ENCODE data around the gene SLC38A10. TPM values are rescaled to one million over a fixed set of nuclear protein-coding genes. Genes with fewer than 3 reads are reported as not detected.

The SLC38A10 gene
- 10 to 100 TPM; 41.7 to 77.7 (median 51.1) TPM for polyA plus RNA-seq (ENCODE audit: insufficient read length in 4 of 4)

DNA sequence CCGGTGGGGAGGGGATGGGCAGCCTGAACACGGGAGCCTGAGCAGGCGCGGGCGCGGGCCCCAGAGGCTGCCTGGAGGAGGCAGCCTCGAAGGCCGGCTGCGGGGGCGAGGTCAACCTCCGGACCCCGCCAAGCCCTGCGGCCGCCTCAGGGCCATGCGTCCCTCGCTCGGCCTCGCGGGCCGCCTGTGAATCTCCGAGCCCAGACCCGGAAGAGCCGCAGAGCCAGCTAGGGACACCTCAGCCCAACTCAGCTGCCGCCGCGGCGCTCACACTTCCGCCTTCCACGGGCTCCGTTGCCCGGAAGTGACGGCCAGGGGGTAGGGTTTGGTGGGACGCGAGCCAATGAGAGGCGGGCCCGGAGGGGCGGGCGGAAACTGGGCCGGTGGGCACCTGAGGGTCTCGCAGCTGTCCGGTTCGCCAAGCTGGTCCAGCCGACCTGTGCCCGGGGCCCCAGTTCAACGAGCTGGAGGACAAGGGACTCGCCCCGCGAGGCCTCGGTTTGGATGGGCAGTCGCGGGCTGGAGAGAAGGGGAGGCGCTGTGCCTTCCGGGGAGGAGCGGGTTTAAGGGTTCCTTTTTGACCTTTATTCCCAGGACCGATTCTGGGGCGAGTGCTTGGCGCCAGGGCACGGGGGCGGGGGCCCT is at the start of gene SLC38A10:
SLC38A10 (minus strand) TSS at position 277 of the 645 bp plus-strand sequence. CDS start 386 bp downstream, outside the sequence.
- peak in 3 of 4 donors; percentile 67 to 78 (median 71) for DNase-seq (ENCODE audit: low read depth in 4 of 4, low spot score in 3 of 4)

DNA sequence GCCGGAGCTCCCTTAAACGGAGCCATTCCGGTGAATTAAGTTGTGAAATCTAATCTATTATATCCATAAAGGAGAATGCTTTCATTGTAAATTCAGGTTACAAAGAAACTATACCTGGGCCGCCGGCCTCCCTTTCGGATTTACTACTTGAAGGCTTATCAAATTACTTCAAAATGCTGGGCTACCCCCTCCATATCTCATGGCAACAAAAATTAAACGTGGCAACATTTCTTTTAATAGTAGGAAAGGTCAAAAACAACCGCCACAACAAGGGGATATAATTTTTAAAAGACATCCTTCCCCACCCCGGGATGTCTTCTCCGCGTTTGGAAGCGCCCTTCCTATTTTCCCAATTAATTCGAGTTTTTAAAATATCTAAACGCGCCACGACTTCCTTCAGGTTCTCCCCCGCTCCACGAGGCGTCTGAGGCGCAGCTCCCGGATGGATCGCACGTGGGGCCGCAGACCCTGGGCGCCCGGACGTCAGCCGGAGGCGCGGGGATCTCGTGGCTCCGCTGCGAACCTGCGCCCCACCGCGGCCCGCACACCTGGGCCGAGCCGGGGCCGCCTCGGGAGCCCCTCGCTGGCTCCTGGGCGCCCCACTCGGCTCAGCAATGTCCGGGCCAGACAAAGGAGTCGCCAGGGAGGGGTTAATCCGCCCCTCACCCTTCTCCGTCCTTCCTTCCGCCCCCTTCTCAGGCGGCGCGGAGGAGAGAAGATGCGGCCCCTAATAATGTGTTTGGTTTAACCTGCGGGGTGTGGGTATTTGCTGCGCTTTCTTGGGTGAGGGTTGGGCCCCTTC is 47.4 kb upstream of the SLC38A10 start:
- DNase-seq (ENCODE audit: low read depth in 4 of 4, low spot score in 3 of 4): no peak

DNA sequence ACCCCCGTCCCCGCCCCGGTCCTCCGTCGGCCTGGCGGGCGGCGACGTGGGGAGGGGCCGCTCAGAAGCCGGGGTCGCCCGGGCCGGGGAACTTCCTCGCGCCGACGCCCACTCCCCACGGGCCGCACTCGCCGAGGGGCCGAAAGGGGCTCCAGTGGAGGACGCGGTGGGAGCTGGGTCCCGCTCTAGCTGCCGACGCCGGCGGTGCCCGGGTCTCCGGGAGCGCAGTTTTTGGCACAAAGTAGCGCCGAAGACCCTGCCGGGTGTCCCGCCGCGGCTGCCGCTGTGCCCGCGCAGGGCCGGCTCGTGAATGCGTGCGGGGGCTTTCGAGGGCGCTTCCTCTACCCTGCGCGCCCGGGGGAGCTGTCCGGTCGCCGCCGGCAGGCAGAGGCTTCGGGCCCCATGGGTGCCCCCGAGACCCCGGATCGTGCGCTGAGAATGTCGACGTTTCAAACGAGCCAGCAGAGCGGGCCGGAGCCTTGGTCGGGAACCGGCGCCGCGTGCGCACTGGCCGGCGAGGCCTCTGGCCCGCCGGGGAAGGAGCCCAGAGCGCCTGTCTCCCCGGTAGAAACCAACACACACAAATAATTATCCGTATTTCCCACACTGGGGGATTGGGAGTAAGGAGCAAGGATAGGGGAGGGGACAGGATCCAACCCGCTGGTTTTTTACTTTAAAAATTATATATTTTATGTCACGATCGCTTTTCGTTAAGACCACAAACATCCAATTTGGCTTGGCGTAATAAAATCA is 46.6 kb upstream of the SLC38A10 start:
- DNase-seq (ENCODE audit: low read depth in 4 of 4, low spot score in 3 of 4): no peak

DNA sequence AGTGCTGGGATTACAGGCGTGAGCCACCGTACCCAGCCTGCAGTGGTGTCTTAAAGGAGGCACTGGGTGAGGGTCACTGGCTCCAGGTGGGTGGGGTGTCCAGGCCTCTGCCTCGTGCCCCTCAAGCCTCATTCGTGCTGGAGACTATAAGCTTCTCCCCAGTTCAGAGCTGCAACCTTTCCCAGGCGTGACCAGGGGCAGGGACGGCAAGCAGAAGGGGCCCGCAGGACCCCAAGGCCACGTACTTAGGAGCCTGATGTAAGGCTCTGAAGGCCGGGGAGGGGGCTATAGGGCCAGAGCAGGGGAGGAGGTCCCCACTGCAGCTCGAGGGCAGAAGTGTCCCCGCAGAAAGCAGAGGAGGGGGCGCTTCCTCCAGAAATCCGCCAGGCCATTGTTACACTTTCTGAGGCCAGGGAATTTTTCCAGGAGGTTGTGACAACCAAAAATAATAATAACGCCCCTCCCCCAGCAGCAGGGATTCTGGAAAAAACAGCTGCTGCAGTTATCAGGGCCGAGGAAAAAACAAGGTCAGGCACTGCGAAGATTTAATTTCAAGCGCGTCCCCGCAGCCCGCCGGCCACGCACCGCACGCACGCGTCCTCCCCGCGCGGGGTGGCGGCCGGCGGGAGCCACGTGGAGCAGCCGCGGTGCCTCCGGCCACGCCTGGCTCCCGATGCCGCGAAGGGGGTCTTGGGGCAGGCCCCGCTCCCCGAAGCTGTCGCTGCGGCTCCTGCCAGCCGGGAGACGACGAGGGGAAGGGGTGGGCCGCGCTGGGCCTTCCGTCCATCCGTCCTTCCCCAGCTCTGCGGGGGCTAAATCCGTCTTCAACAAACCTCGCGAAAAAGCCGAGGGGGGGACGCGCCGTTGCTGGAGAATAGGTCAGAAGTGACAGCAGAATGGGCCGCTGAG is 45.8 kb upstream of the SLC38A10 start:
- DNase-seq (ENCODE audit: low read depth in 4 of 4, low spot score in 3 of 4): no peak

DNA sequence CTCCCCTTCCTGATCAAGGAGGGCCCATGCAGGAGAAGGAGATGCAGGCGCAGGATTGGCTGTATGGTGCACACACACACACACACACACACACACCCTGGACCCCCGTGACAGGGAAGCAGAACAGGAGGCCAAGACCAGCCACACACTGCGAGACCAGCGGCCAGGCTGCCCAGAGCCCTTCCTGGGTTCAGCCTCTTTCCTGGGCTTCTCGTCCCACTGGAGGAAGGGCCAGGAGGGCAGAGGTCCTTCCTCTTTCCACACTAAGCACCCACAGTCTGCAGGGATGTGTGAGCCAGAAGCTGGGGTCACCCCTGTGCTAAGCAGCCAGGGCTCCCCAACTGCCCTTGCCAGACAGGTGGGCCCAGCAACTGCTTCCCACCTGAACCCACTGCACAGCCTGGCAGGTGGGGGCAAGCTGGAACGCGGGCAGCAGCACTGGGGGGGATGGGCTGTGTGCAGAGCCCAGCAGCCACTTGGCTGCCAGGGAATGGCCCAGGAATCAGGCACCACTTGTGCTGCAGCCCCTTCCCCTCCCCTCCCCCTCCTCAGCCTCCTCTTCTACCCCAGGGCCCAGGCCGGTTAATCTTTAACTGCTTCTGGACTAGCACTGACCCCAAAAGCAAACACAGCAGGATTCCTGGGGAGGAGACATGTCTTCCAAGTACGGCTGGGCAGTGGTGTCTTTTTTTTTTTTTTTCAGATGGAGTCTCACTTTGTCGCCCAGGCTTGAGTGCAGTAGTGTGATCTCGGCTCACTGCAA is 44.6 kb upstream of the SLC38A10 start:
- DNase-seq (ENCODE audit: low read depth in 4 of 4, low spot score in 3 of 4): no peak

DNA sequence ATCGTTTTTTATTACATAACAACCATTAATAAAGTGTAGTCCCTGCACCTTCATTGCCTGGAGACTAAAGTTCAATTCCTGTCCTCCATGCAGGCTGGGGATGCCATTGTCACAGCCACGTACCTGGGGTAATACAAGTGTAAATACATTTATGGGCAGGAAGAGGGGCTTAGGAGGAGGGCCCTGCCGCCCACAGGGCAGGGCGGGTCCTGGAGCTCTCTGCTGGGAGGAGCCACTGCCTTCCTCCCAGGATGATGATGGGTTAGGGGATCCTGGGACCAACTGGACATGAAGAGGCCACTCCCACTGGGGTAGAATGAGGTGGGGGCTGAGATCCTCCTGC is 44.1 kb upstream of the SLC38A10 start:
- DNase-seq (ENCODE audit: low read depth in 4 of 4, low spot score in 3 of 4): no peak

DNA sequence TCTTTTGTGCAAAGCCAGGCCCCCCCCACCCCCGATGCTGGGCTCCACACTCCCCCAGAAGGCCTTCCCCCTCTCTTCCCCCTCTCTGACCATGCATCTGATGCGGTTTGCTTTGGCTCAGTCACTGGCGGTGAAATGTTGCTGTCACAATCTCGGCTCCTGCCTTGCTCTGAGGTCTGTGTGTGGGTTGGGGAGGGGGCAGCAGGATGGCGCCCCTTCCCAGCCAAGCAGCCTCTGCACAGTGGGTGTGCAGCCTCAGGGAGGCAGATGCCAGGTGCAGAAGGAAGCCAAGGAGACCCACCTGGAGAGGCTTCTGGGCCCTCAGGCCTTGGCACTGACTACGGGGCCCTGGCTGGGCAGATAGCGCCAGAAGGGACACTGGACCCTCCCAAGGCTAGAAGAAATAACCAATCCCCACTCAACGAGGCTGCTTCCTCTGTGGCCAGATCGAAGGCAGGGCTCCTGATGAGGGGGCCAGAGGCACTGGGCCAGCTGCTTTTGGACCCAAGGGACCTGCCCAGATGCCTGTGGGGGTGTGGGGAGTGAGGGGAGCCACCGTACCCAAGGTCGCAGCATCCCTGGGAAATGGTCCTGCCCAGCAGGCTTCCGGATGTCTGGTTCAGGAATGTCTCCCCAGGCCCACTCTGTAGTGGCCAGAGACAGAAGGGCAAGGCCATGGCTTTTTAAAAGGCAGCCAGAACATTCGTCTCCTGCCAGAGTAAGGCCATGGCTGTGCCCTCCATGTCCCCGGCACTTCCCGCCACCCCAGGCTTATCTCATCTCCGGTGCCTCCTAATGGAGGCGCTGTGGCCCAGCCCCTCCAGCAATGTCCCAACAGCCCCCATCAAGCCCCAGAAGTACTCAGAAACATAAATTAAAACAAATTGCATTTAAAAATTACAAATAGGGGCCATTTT is 43.4 kb upstream of the SLC38A10 start:
- no peak for DNase-seq (ENCODE audit: low read depth in 4 of 4, low spot score in 3 of 4)

DNA sequence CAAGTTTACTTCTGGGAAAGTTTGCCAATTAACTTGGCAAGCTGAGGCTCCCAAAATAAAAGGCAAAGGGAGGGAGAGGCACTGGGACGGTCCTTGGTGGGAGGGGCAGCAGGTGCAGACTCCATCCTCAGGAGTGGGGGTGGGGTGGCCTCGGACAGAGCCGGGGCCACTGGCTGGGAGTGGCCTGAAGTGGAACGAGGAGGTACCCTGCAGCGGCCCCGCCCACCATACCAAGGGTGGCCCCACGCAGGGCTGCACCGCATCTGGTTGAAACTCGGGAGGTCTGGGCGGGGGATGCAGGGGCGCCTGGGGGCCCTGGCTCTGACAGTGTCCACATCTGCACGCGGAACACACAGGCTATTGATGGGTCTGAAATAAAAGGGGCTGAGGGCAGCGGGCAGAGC is 42.4 kb upstream of the SLC38A10 start:
- no peak for DNase-seq (ENCODE audit: low read depth in 4 of 4, low spot score in 3 of 4)

DNA sequence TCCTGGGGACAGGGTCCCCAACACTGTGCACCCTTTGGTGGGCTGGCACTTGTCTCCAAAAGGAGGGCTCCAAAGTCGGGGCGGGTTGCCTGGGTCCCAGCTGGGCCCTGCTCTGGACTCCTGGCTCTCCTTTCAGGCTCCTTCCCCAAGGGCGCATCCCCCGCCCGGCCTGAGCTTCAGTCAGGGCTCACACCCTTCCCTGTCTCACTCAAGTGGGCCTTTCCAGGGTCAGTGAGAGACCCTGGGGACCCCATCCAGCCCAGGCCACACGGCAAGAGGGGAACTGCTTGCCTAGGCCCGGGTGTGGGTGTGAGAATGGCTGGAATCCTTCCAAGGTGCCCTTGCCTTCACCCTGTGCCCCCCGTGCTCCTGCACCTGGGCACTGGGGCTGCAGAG is 41.8 kb upstream of the SLC38A10 start:
- no peak for DNase-seq (ENCODE audit: low read depth in 4 of 4, low spot score in 3 of 4)

DNA sequence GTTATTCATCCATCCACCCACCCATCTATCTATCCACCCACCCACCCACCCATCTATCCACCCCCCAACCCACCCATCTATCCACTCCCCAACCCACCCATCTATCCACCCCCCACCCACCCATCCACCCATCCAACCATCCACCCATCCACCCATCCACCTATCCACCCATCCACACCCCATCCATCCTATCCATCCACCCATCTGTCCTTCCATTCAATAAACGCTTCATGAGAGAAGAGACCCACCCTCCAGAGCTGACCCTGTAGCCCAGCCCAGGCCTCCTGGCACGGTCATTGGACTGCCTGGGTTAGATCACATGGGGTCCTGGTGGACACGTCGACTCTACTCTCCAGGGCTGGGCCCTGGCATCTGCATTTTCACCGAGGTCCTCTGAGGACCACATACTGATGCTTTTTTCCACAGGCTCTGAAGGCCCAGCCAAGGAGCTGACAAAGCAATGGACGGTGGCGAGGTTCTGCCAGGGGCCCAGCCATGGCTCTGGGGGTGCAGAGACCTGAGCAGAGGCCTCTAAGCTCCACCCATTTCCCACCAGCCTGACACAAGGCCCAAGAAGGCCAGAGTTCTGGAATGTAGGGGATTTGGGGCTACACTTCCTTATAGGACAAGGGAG is 41.3 kb upstream of the SLC38A10 start:
- no peak for DNase-seq (ENCODE audit: low read depth in 4 of 4, low spot score in 3 of 4)

DNA sequence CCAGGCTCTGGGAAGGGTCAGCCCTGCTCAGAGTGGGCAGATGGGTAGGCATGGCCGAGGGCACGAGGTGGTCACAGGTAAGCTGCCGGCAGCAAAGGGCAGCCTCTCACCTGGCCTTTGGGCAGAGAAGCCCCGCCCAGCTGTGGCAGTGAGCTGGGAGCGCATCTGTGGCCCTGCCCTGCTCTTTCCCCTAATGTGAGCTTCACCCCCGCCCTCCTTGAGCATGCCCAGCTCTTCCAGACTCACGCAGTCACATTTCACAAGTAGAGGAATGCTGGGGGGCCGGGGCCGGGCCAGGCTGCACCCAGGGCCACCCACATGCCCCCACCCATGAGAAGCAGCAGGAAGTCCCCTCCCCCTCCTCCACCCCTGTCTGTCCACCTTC is 40.7 kb upstream of the SLC38A10 start:
- no peak for DNase-seq (ENCODE audit: low read depth in 4 of 4, low spot score in 3 of 4)

DNA sequence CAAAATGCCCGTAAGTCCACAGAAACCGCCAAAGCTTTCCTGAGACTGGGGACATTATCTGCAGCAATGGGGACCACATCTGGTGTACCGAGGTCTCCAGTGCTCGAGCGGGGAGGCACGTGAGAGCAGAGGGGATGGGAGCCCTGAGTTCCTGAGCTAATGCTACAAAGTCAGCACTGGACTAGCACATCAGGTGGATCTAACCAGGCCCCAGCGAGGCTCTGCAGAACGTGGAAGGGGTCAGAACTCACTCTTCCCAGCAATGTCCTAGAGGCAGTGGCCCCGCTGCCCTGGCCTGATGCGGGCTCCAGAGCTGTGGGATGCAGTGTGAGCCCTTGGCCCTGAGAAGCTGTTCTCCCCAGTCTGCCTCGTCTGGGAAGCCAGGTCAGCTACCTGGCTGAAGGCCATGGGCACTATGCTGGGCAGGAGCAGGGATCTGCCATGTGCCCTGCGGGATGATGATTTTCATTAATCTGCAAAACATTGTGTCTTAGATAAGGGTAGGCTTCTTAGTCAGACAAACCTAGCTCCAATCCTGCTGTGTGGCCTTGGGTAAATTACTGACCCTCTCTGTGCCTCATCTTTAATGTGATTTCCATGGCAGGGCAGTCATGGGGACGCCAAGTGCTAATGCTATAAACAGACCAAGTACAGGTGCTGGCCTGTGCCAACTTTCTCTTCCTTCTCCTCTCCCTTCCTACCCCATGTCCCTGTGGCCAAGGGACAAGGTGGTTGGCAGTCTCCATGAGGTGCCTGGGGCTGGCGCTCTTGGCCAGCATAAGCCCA is 40.1 kb upstream of the SLC38A10 start:
- DNase-seq (ENCODE audit: low read depth in 4 of 4, low spot score in 3 of 4): no peak

DNA sequence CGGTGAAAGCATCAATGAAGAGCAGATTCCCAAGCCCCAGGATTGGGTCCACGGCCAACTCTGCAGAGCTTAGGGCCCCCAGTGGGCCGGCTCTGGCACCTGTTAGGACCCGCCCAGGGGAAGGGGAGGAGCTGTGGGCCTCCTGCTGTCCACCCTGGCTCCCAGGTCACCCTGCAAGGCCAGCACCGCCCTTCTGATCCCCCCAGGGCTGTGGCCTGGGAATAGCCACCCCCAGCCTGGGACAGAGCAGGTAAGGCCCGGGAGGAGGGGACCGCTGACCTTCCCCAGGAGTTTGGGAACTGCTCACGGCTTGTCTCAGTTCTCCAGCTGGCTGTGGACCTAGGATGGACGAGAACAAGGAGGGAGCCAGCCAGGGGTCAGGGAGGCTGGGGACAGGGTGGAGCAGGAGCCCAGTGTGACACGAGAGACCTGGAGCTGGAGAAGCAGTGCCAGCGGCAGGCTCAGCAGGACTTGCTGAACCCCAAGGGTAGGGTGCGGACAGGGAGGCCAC is 39.3 kb upstream of the SLC38A10 start:
- DNase-seq (ENCODE audit: low read depth in 4 of 4, low spot score in 3 of 4): no peak

DNA sequence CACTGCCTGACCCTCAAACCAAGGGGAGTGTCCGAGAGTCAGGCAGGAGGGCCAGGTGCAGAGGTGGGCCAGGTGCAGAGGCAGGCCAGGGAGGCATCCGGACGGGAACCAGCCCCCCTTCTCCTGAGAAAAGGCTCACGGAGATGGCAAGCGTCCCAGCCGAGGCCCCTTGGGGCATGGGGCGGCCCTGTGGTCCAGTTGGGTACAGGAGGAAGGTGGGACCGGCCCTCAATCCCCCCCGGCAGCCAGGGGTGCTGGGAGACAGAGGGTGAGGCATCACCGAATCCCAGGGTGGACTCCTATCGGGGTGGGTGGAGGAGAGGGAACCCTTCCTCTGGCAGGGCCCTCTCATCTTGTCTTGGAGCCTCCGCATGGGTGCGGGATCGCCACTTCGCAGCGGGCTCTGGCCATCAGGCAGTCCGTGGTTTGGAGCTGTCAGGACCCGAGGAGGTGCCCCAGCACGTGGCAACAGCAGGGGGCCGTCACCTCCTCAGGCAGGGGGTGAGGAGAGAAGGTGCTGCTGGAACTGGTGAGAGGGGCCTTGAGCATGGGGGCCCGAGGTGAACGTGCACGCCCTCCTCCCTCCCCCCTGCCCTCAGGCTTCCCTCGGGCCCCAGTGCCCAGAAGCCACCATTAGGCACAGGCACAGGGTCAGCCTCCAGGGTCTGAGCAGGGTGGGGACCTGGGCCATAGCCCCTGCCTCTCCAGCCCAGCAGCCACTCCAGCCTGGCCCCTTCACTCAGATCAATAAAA is 38.7 kb upstream of the SLC38A10 start:
- no peak for DNase-seq (ENCODE audit: low read depth in 4 of 4, low spot score in 3 of 4)

DNA sequence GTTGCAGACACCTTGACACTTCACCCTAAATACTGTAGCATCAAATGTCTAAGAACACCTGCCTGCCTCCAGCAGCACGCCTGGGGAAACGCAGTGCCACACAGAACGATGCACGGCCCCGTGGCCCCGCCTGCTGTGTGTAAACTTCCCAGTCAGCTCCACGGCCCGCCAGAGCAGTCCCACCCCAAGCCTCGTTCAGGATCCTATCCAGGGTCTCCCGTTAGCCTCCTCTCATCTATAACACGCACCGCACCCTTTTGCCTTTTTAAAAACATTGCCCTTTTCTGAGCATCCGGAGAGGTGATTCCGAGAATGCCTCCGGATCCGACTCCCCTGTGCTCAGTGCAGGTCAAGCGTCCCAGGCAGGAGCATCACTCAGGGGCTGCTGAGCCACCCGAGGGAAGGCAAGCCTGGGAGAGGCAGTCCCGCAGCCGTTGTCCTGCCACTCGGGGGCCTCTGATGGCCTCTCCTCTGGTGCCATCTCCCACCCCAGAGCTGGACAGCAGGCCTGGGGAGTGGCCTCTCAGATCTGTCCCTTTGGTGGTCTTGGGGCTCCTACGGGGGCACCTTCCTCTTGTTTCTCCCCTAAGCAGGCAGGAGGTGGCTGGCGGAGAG is 37.9 kb upstream of the SLC38A10 start:
- DNase-seq (ENCODE audit: low read depth in 4 of 4, low spot score in 3 of 4): no peak
